Stimulated activated CD4-positive, alpha-beta T cell treated with anti-CD3 and anti-CD28 coated beads, TNF-alpha, amount 100 ng/mL, for 24 hours (primary cell): ENCODE data around the gene SMC1B.

ENCODE experiments used
- DNase-seq, 3 experiments: peaks; one replicate each; pipeline ENCODE4 v3.0.0-alpha.2; 2020; ENCODE audit warnings: low read depth in 3 of 3

The SMC1B gene

DNA sequence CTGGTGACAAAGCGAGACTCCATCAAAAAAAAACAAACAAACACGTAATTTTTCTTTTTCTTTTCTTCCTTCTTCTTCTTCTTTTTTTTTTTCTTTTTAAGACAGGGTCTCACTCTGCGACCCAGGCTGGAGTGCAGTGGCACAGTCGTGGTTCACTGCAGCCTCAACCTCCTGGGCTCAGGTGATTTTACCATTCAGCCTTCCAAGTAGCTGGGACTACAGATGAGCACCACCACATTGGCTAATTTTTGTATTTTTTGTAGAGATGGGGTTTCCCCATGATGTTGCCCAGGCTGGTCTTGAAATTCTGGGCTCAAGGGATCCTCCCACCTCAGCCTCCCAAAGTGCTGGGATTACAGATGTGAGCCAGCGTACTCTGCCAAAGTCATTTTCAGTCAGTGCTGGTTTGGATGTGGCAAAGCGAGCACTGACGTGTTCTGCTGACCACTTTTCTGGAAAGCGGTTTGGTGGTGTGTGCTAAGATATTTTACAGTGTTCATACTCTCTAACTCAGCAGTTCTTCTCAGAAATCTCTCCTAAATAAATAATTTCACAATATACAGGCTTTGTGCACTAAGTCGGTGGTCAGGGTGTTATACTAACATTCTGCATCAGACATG lies 92.9 kb downstream of the SMC1B start:
- DNase-seq, result no peak

DNA sequence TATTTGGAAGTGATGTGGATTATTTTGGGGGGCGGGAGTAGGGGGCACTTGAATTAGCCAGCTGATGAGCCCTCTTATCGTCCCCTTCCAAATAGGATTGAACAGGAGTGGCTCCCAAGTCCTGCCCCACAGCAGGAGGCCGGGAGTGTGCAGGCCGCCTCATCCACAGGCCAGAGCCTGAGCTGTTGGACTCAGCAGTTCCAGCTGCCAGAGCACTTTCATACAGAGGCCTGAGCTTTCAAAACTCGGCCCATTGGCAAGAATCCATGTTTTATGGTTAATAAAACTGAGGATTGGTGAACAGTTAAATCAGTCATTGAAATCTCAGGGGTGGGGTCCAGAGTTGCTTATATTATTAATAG lies 94.1 kb downstream of the SMC1B start:
- DNase-seq, result no peak

DNA sequence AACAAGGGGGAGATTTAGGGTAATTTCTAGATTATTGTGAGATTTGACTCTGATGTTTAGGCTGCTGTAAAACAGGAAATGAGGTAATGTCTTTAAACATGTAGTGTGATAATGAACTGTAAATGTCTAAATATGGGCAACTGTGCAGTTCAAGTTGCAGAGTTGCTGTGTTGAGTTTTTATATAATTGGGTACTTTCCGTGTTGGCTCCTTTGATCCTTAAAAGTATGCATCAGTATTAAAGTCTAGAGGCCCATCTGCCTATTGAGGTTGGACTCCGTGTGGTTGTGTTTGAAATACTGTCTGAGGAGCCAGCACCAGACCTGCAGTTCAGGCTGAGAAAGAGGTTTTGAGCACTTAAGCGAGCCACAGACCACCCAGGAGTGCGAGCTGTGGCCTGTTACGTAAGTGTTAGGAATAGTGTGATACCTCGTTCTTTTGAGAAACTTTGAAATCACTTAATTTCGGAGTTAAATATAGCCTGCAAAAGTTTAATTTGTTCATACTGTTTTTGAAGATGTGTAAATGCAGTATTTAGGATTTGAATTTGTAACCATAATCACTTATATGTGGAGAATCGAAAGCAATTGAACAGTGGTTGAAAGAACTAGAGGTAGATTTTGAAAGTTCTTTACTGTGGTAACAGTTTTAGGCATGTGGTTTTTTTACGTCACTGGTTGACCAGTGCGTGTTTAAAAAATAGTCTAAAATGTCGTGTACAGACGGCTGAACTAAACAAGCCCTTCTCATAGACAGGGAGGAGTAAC lies 94.7 kb downstream of the SMC1B start:
- peak in 1 of 3 experiments; percentile 42 for DNase-seq

DNA sequence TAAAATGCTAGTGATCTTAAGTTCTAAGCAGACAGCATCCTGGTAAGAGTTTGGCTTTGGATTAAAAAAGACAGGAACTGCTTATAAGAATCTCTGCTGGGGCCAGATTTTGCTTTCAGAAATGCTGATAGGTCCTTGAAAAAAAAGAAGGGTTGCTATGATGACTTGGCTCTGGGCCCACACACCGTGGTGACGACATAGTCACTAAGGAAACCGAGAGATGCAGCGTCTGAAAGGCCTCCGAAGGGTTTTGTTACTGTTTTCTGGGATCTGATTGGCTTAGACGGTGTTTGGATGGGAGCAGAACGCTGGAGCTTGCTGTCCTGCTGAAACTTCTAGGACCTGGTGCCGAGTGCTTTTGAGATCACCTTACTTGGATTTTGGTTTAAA lies 95.2 kb downstream of the SMC1B start:
- DNase-seq, result peak; percentile 73 to 85 (median 80)

DNA sequence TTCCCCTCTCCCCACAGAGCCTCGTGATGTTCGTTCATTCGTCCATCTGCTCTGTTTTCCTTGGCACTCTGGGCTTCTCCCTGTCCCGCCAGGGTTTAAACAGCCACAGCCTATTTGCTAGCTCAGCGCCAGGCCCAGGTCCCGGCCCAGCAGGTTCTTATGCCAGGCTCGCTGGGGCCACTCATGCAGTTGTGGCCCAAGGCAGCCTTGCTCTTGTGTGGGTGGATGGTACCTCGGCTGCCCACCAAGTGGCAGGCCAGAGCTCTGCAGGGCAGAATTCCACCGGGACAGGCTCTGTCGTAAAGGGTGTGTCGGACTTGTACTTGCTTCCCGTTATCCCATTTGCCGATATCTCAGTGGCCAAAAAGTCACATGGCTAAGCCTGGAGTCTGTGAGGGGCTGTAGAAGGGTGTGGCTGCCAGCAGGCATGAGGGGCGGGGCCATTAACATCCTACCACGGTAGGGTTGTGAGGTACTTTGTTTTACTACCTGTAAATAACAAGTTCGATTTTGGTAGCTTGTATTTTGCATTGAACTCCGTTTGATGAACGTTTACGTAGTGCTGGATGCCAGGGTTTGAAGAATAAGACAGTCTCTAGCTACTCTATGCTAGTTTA lies 95.7 kb downstream of the SMC1B start:
- DNase-seq, result no peak

DNA sequence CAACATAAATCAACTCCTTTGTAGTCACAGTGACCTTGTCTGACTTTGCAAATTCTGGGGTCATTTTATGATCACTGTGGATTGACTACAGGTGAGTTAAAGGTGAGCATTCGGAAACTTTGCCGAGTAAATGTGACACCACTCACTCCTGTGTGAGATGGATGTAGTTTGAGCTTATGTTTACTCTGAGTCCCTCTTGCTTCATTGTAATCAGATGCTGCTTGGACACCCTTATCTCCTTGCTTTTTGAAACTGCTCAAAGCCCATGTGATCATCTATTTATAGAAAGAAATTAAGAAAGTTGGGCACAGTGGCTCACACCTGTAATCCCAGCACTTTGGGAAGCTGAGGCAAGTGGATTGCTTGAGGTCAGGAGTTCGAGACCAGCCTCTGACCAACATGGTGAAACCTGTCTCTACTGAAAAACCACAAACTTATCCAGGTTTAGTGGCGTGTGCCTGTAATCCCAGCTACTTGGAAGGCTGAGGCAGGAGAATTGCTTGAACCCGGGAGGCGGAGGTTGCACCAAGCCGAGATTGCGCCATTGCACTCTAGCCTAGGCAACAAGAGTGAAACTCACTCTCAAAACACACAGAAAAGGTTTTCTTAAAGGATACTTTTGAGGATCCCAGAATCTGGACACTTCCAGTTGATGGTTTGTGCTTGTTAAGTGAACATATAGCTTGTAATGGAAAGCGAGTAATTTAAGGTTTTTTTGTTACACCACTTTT lies 96.4 kb downstream of the SMC1B start:
- no peak for DNase-seq

DNA sequence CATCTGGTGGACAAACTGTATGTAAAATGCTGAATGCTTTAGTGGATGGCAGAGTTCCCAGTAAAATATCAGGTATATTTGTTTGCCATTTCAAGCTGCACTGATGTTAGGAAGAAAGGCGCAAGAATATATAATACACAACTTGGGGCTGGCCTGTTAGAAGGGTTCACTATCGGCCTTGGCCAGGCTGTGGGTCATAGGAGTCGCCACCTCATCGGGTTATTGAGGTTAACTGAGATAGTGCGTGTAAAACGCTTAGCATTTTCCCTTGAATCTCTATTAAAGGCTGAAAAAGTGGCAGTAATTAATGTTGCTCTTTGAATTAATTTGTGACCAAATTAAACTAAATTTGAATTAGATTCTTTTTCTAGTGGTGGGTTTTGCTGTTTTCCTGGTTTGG lies 98.6 kb downstream of the SMC1B start:
- DNase-seq, result no peak

DNA sequence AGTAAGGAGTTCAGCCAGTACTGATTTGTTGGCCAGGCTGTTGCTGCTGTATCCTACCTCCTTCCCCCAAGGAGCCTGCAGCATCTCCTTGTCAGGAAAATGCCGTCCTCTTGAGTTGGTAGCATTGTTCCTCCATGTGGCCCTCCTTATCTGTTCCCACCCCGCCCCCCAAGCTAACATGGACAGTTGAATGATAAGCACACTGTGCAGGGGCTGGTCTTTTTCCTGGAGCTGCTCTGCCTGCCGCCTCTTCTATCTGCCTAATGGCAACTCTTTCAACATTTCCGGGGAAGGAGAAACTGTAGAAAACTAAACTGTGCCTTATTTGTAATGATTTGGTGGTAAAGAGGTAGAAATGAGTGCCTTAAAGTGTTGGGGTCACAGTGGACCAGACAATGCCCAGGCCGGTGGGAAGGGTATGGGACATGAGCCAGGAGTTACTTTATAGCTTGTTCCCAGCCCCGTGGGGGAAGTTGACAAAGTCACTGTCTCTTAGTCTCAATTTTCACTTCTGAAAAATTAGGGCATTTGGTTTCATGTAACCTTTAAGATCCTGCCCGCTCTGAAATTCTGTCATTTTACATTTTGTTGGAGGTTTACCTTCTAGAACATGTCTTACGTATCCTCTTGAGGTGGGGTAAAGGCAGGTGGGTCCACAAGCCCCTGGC lies 99.2 kb downstream of the SMC1B start:
- no peak for DNase-seq

DNA sequence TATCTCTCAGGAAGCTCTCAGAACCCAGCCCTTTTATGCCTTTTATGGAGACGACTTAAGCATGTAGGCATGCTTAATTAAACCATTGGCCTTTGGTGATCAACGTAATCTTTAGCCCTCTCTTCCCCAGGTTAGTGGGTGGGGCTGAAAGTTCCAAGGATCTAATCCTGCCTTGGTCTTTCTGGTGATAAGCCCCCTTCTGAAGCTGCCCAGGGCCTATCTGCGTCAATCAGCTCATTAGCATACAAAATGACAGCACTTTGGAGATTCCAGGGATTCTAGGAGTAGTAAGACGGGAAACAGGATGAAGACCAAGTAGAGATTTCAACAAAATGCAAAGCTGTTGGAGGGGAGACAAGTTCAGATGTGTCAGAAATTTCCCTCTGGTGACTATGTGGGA lies 100.5 kb downstream of the SMC1B start:
- no peak for DNase-seq

DNA sequence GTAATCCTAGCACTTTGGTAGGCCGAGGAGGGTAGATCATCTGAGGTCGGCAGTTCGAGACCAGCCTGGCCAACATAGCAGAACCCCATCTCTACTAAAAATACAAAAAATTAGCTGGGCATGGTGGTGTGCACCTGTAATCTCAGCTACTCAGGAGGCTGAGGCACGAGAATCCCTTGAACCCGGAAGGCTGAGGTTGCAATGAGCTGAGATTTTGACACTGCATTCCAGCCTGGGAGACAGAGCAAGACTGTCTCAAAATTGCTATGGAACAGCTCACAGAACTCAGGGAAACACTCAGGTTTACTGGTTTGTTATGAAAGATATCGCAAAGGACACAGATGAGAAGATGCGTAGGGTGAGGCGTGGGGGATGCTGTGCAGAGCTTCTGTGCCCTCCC lies 101.0 kb downstream of the SMC1B start:
- no peak for DNase-seq

DNA sequence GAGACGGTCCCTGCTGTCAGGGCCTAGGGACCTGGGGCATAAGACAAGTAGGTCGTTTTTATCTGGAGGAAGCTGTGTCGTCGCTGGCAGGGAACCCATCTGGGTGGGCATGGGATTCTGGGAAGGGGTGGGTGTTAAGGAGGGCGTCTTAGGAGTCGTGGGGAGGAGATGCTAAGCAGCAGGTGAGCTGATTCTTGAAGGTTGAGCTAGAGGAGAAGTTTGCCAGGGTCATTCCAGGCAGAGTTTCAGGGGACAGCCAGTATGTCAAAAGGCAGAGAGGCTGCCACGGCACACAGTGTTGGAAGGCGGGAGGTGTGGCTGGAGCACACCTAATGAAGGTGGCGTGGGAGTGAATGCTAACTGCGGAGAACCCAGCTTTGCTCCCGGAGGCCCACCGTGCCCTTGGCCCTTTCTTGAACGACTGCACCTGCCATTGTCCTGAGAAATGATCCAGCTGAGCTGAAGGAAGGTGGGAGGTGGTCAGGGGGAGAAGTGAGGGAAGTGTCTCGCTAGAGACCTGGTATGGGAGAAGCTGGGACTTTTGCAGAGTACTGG lies 102.3 kb downstream of the SMC1B start:
- no peak for DNase-seq

DNA sequence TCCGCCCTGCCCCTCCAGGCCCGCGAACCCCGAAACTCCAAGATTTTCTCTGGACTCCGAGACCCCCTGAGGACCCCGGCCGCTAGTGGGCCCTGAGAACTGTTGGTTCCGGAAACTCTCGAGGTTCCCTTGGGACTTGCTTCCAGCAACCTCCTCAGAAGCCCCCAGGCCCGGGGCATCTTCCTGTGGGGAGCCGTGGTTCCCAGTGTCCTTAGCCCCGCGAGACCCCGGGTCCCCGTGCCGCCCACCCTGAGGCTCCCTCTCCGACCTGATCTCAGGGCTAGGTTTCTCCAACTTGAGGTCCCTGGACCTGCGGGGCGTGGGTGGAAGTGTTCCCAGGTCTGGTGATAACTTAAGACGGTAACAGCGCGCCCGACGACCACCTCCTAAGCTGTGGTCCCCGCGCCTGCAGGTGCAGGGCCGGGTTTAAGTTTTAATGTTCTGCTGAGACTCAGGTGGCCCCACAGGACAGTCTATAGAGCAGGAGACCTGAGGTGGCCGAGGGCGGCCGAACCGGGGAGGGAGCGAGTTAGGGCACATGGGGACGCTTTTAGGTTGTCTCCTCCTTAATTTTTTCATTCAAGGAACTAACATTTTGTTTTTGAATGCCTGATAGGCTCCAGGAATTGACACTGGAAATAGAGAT lies 102.9 kb downstream of the SMC1B start:
- no peak for DNase-seq

DNA sequence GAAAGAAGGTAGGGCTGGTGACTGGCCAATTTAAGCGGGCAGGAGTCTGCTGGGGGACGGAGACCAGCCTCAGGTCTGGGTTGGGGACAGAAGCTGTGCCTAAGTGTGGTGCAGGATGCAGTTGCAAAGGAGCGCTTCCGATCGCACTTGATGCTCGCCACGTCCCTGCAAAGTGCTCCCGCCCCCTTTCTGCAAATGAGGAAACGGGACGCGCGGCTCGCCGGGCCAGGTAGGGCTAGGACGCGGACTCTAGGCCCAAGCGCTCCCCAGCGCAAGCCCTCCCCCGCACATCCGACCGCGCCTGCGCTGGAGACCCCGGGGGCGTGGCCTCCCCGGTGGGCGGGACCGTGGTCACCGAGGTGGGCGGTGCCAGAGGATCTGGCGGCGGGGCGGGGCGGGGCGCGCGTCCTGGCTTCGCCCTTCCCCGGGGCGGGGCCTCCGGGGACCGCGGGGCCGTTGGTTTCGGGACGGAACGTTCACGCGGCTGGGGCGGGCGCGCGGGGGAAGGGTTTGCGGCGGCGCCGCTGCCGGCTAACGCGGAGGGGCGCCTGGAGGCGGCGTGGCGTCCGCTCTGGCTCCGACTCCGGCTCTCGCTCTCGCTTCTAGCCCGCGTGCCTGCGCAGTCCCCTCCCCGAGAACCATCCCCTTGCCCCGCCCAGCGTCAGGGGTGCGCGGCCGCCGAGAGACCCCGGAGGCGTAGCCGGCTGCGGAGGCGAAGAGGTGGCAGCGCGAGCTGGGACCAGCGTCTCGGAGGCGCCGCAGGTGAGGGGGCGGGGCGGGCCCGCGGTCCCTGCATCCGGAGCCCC lies 103.8 kb downstream of the SMC1B start, which contains the start of gene FAM118A:
Gene FAM118A, plus strand, starts transcription at position 513 of the 806 bp plus-strand sequence. CDS start 12,446 bp downstream, outside the sequence.
- peak; percentile 89 to 97 (median 91) for DNase-seq

DNA sequence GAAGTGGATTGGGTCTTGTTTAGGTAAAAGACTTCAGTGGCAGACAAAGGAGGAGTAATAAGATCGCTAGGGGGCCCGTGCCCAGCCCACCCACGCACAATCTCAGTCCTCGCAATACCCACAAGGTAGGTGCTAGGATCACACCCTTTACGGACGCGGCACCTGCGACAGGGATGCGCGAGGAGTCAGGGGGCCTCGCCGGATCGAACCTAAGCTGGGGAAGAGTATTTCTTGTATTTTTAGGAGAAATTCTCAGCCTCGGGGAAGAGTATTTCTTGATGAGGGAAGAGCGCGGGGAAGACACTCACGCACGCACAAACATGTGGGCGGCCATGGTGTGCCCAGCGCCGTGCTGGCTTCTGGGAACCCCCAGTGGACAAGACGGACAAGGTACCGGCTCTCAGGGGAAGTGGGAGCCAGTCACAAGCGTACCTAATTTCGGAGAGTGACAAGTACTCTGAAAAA lies 104.4 kb downstream of the SMC1B start:
- no peak for DNase-seq

DNA sequence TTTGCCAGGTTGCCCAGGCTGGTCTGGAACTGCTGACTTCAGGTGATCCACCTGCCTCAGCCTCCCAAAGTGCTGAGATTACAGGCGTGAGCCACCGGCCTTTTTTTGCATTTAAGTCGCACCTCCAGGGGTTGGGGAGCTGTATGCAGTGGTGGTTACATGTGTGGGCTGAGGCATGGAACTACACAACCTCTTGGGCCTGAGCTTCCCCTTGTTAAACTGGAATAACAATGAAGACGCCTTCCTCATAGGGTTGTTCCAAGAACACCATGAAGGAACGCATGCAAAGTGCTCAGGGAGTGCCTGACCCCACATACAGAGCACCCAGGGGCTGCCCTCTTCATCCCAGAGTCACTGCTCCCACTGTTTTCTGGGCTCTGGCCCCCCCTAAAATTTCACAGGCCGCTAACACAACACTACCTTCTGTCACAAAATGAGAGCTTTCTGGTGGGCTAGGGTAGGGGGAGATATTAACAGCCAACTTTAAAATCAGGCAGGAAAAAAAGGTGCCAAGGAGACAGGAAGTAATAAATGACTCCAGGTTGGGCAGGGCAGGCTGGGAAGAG lies 104.9 kb downstream of the SMC1B start:
- DNase-seq, result no peak

DNA sequence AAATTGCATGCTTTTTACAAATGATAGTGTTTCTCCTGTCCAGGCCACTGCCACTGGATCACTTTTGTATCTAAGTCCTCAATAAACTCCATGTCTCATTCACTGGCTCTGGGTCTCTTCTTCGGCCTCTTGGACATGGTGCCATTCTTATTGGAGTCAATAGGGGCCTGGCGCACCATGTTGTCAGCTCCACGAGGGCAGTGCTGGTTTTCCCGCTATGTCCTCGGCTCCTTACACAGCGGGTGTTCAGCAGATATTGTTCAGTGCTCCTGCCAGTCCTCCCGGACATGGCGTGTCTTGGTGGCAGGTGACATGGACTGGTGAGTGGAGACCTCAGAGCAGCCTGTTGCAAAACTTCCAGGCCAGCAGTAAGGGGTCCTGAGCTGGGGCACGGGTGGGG lies 107.3 kb downstream of the SMC1B start:
- DNase-seq, result no peak

DNA sequence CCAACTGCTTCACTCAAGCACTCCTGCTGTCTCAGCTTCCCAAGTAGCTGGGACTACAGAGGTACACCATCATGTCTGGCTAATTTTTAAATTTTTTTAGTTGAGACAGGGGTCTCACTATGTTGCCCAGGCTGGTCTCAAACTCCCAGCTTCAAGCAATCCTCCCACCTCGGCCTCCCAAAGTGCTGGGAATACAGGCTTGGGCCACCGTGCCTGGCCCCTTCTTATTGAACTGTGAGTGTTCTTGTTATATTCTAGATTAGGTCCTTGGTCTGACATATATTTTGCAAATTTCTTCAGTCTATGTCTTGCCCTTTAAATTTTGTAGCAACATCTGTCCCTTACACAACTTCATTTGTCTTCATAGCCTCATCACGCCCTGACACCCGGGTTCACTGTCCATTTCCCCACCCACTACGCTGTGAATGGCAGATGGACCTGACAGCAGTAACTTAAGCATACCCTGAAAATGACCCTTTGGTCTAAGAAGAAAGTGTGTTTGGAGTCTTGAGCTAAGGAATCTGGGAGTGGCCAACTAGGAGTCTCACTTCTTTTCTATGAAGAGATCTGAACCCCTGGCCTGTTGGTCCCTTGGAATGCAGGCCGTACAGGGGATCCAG lies 107.8 kb downstream of the SMC1B start:
- no peak for DNase-seq

DNA sequence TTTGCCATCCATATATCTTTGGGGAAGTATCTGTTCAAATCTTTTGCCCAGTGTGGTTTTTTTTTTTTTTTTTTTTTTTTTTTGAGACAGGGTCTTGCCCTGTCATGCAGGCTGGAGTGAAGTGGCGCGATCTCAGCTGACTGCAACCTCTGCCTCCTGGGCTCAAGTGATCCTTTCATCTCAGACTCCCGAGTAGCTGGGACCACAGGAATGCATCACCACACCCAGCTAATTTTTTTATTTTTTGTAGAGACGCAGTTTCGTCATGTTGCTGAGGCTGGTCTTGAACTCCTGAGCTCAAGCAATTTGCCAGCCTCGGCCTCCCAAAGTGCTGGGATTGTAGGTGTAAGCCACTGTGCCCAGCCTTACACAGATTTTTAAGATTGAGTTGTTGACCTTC lies 108.4 kb downstream of the SMC1B start:
- no peak for DNase-seq

DNA sequence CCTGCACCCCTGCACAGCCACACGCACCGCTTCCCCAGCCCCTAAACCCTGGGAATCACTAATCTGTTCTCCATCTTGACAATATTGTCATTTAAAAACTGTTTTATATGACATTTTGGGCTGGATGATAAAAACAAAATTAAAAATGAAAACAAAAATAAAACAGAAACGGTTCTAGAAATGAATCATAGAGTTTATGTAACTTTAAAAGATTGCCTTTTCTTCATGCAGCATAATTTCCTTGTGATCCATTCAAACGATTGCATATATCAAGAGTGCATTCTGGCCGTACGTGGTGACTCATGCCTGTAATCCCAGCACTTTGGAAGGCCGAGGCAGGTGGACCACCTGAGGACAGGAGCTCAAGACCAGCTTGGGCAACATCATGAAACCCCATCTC lies 110.2 kb downstream of the SMC1B start:
- DNase-seq, result no peak
